Mesenchymal stem cell (in vitro differentiated cells and primary cell): Measurements from ENCODE around the gene MGAT2.

Experiments
- DNase-seq: peaks from one replicate; pipeline ENCODE4 v3.0.0-alpha.2; 2013
- H2AFZ ChIP-seq: one replicate; pipeline ENCODE4 v1.6.1; 2013; ENCODE audit warnings: low read depth, mild to moderate bottlenecking, control low read depth, inconsistent platforms, low read length, moderate library complexity
- H2AK5ac ChIP-seq: 2 replicates; pipeline ENCODE4 v1.6.1; 2013; ENCODE audit warnings: low read length, moderate library complexity, mild to moderate bottlenecking, inconsistent platforms; ENCODE audit not compliant: severe bottlenecking
- H2BK120ac ChIP-seq: one replicate; pipeline ENCODE4 v1.6.1; 2013; ENCODE audit warnings: low read depth, mild to moderate bottlenecking, inconsistent platforms, low read length, moderate library complexity
- H2BK12ac ChIP-seq, 2 experiments: one replicate each; pipeline ENCODE4 v1.6.1; 2013; ENCODE audit warnings: inconsistent platforms in 2 of 2, low read length in 2 of 2, mild to moderate bottlenecking in 2 of 2, moderate library complexity in 2 of 2, control low read depth in 1 of 2
- H2BK15ac ChIP-seq: one replicate; pipeline ENCODE4 v1.6.1; 2013; ENCODE audit warnings: mild to moderate bottlenecking, low read depth, inconsistent platforms; ENCODE audit not compliant: poor library complexity, severe bottlenecking
- H2BK5ac ChIP-seq: 2 replicates; pipeline ENCODE4 v1.6.1; 2013; ENCODE audit warnings: low read depth, mild to moderate bottlenecking, low read length, control low read depth, inconsistent platforms; ENCODE audit not compliant: poor library complexity, severe bottlenecking
- H3K14ac ChIP-seq, 2 experiments: one replicate each; pipeline ENCODE4 v1.6.1; 2013; ENCODE audit warnings: inconsistent platforms in 2 of 2, low read length in 2 of 2, control low read depth in 1 of 2, mild to moderate bottlenecking in 1 of 2, moderate library complexity in 1 of 2
- H3K18ac ChIP-seq, 2 experiments: one replicate each; pipeline ENCODE4 v1.6.1; 2013; ENCODE audit warnings: inconsistent platforms in 2 of 2, low read length in 2 of 2, control low read depth in 1 of 2, low read depth in 1 of 2, mild to moderate bottlenecking in 1 of 2
- H3K23ac ChIP-seq, 2 experiments: one replicate each; pipeline ENCODE4 v1.6.1; 2013; ENCODE audit warnings: inconsistent platforms in 2 of 2, low read length in 2 of 2, mild to moderate bottlenecking in 2 of 2, moderate library complexity in 2 of 2, control low read depth in 1 of 2
- H3K27ac ChIP-seq: 2 replicates; pipeline ENCODE4 v1.5.1; 2013; ENCODE audit warnings: mild to moderate bottlenecking, moderate library complexity, low read length, control low read depth, inconsistent platforms; ENCODE audit not compliant: poor library complexity, severe bottlenecking
- H3K27me3 ChIP-seq, 2 experiments: 2 replicates each; pipeline versions ENCODE4 v1.6.1 to v1.7.0; 2013; ENCODE audit warnings: low read length in 2 of 2, mild to moderate bottlenecking in 2 of 2, moderate library complexity in 2 of 2, control low read depth in 1 of 2, inconsistent platforms in 1 of 2; ENCODE audit not compliant: control insufficient read depth in 1 of 2, insufficient read depth in 1 of 2
- H3K36me3 ChIP-seq, 2 experiments: 2 replicates each; pipeline versions ENCODE4 v1.6.1 to v1.7.0; 2013; ENCODE audit warnings: low read length in 2 of 2, control low read depth in 1 of 2, inconsistent platforms in 1 of 2, low read depth in 1 of 2, mild to moderate bottlenecking in 1 of 2; ENCODE audit not compliant: insufficient read depth in 2 of 2, control insufficient read depth in 1 of 2
- H3K4ac ChIP-seq, 2 experiments: one replicate each; pipeline ENCODE4 v1.6.1; 2013; ENCODE audit warnings: inconsistent platforms in 2 of 2, low read length in 2 of 2, mild to moderate bottlenecking in 2 of 2, moderate library complexity in 2 of 2, control low read depth in 1 of 2, low read depth in 1 of 2
- H3K4me1 ChIP-seq: 2 replicates; pipeline ENCODE4 v1.6.1; 2013; ENCODE audit warnings: low read depth, low read length, control low read depth; ENCODE audit not compliant: control insufficient read depth, insufficient read depth
- H3K4me2 ChIP-seq: 2 replicates; pipeline ENCODE4 v1.6.1; 2013; ENCODE audit warnings: low read length, mild to moderate bottlenecking, inconsistent platforms; ENCODE audit not compliant: poor library complexity, severe bottlenecking
- H3K4me3 ChIP-seq, 2 experiments: 2 replicates each; pipeline versions ENCODE4 v1.5.1 to v1.7.0; 2013; ENCODE audit warnings: low read length in 2 of 2, mild to moderate bottlenecking in 2 of 2, control low read depth in 1 of 2, low read depth in 1 of 2; ENCODE audit not compliant: insufficient read depth in 1 of 2
- H3K79me1 ChIP-seq: replicated peaks from 2 replicates; pipeline ENCODE4 v1.6.1; 2013; ENCODE audit warnings: mild to moderate bottlenecking, control low read depth, low read length, inconsistent platforms; ENCODE audit not compliant: poor library complexity, severe bottlenecking
- H3K9ac ChIP-seq: 2 replicates; pipeline ENCODE4 v1.7.0; 2013; ENCODE audit warnings: mild to moderate bottlenecking, low read length, moderate library complexity
- H3K9me3 ChIP-seq: 2 replicates; pipeline ENCODE4 v1.7.0; 2013; ENCODE audit warnings: mild to moderate bottlenecking, low read length; ENCODE audit not compliant: control insufficient read depth
- H4K8ac ChIP-seq: one replicate; pipeline ENCODE4 v1.6.1; 2013; ENCODE audit warnings: inconsistent platforms, mild to moderate bottlenecking, low read length, moderate library complexity
- H4K91ac ChIP-seq: one replicate; pipeline ENCODE4 v1.6.1; 2013; ENCODE audit warnings: mild to moderate bottlenecking, low read length, inconsistent platforms
- WGBS: methylation state at CpG from one replicate; pipeline ENCODE4 v1.1.7; 2013; ENCODE audit warnings: mixed read lengths; 5-methylcytosine and 5-hydroxymethylcytosine counted together

Gene MGAT2

GRCh38 chr14:49636866-49637265 is 16.3 kb downstream of the MGAT2 start:
- H2BK15ac ChIP-seq: no peak overlapping the region
- peaks cover 4 to 39% of the 10 kb centered on the region in 2 experiments for H3K36me3 ChIP-seq
- H2AFZ ChIP-seq: no peak overlapping the region
- H3K23ac ChIP-seq: no peak overlapping the region
- peaks cover 3% of the 10 kb centered on the region for H3K4me1 ChIP-seq
- H3K14ac ChIP-seq: no peak overlapping the region
- no peak overlapping the region for H3K4me3 ChIP-seq
- H2BK120ac ChIP-seq: no peak overlapping the region
- H4K91ac ChIP-seq: no peak overlapping the region
- H4K8ac ChIP-seq: no peak overlapping the region
- peaks cover 12% of the 10 kb centered on the region for H3K79me1 ChIP-seq
- no peak overlapping the region for H3K18ac ChIP-seq
- no peak overlapping the region for H3K27ac ChIP-seq
- no peaks in the 10 kb centered on the region for H3K9me3 ChIP-seq
- DNase-seq: no peak
- H3K4ac ChIP-seq: no peak overlapping the region
- no peak overlapping the region for H2AK5ac ChIP-seq
- no peak overlapping the region for H2BK12ac ChIP-seq
- no peak overlapping the region for H3K4me2 ChIP-seq
- H2BK5ac ChIP-seq: no peak overlapping the region
- H3K27me3 ChIP-seq: no peaks in the 10 kb centered on the region
- no peak overlapping the region for H3K9ac ChIP-seq
- 96% methylated on average over 1 of the region's 1 CpG for WGBS

GRCh38 chr14:49637534-49638078 is 17.0 kb downstream of the MGAT2 start:
- Histone ChIP-seq H3K9ac (no peak overlapping the region), H3K4me1 (peaks cover 3% of the 10 kb centered on the region), H2AK5ac (no peak overlapping the region), H2BK5ac (no peak overlapping the region), H3K4me2 (no peak overlapping the region), H3K4me3 (no peak overlapping the region), H3K14ac (no peak overlapping the region), H3K4ac (no peak overlapping the region), H4K8ac (no peak overlapping the region), H2BK12ac (no peak overlapping the region), H4K91ac (no peak overlapping the region), H3K18ac (no peak overlapping the region), H3K23ac (no peak overlapping the region), H3K79me1 (peaks cover 12% of the 10 kb centered on the region), H2BK120ac (no peak overlapping the region), H2BK15ac (no peak overlapping the region), H3K27me3 (no peaks in the 10 kb centered on the region), H3K9me3 (no peaks in the 10 kb centered on the region), H2AFZ (no peak overlapping the region), H3K27ac (no peak overlapping the region), H3K36me3 (peaks cover 4 to 39% of the 10 kb centered on the region in 2 experiments)
- no peak for DNase-seq
- 100% methylated on average over 2 of the region's 3 CpGs for WGBS

- no peak overlapping the region for H3K18ac ChIP-seq
- H3K4me1 ChIP-seq: peaks cover 1% of the 10 kb centered on the region
- H4K91ac ChIP-seq: no peak overlapping the region
- H3K27ac ChIP-seq: peak overlapping the region; percentile 67
- H3K14ac ChIP-seq: no peak overlapping the region
- no peaks in the 10 kb centered on the region for H3K9me3 ChIP-seq
- H3K4ac ChIP-seq: no peak overlapping the region
- H3K4me3 ChIP-seq: no peak overlapping the region
- no peaks in the 10 kb centered on the region for H3K27me3 ChIP-seq
- H4K8ac ChIP-seq: no peak overlapping the region
- H3K23ac ChIP-seq: no peak overlapping the region
- no peak overlapping the region for H2BK5ac ChIP-seq
- no peak overlapping the region for H2BK120ac ChIP-seq
- WGBS: 94% methylated on average over 4 of the region's 7 CpGs
- no peak overlapping the region for H2AFZ ChIP-seq
- no peak overlapping the region for H3K9ac ChIP-seq
- H3K36me3 ChIP-seq: peaks cover 7 to 47% of the 10 kb centered on the region in 2 experiments
- no peak overlapping the region for H2BK12ac ChIP-seq
- DNase-seq: peak; percentile 12
- H3K4me2 ChIP-seq: no peak overlapping the region
- H2BK15ac ChIP-seq: no peak overlapping the region
- peaks cover 14% of the 10 kb centered on the region for H3K79me1 ChIP-seq
- H2AK5ac ChIP-seq: peak overlapping the region; percentile 93
Measured at GRCh38 chr14:49640540-49641417, 20.2 kb downstream of the MGAT2 start.

- Histone ChIP-seq H2AK5ac (no peak overlapping the region), H2BK5ac (no peak overlapping the region)
- 63% methylated on average over 8 of the region's 8 CpGs for WGBS
Measured at GRCh38 chr14:49641697-49642129, 21.1 kb downstream of the MGAT2 start.

More at GRCh38 chr14:49641697-49642129, 21.1 kb downstream of the MGAT2 start:
- peak overlapping the region; percentile 7 for H3K4me2 ChIP-seq
- H3K9me3 ChIP-seq: no peaks in the 10 kb centered on the region
- no peak overlapping the region for H2BK15ac ChIP-seq
- H3K27me3 ChIP-seq: no peaks in the 10 kb centered on the region
- H3K4me3 ChIP-seq: no peak overlapping the region
- peak overlapping the region; percentile 14 for H4K8ac ChIP-seq
- peaks cover 17% of the 10 kb centered on the region for H3K79me1 ChIP-seq
- no peak overlapping the region for H3K4ac ChIP-seq
- no peak overlapping the region for H3K14ac ChIP-seq
- peak overlapping the region; percentile 67 for H3K27ac ChIP-seq
- no peak overlapping the region for H3K23ac ChIP-seq
- peak overlapping the region in 1 of 2 experiments; percentile 49 for H3K18ac ChIP-seq
- no peak overlapping the region for H2BK120ac ChIP-seq
- H2BK12ac ChIP-seq: no peak overlapping the region
- peaks cover 7 to 43% of the 10 kb centered on the region in 2 experiments for H3K36me3 ChIP-seq
- peak; percentile 45 for DNase-seq
- no peak overlapping the region for H2AFZ ChIP-seq
- H3K4me1 ChIP-seq: peaks cover 1% of the 10 kb centered on the region
- no peak overlapping the region for H4K91ac ChIP-seq
- peak overlapping the region; percentile 30 for H3K9ac ChIP-seq
